ENCODE measurements around the gene TENT4B. TPM values are rescaled to one million over a fixed set of nuclear protein-coding genes. Genes with fewer than 3 reads are reported as not detected.
"Not testable (repeated sequence)": the region's sequence is repeated elsewhere in the genome, so short reads cannot be mapped to it uniquely, and the experiment has no call there.

TENT4B gene
- total and polyA plus RNA-seq, 7 donors = 3.6 to 23.5 (median 14.9) TPM

DNA sequence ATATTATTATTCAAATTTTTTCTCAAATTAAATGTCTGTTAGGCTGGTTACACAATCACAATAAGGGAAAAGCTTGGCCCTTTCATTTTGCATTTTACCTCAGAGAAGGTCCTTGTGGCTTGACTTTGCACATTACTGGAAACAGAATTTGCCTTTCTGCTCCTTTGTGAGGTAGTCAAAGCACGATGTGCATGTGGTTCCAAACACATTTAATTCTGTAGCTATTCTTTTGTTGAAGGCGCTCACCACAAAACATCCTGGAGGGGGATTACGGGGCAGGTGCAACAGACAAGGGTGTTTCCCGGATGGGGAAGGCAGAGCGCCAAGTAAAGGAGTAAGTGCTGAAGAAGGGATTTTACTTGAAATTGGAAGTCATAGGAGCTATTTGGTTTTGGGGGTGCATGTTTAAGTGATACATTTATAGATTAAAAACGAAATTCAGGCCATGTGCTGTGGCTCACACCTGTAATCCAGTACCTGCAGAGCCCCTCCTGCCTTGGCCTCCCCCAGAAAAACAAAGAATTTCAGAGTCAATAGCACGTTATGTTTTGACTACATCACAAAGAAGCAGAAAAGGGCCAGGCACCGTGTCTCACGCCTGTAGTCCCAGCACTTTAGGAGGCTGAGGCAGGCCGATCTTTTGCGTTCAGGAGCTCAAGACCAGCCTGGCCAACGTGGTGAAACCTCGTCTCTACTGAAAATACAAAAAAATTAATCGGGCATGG, 31.2 kb upstream of the TENT4B start:
- TF ChIP-seq POLR2A (IDR thresholded peaks at IDR 0.05) (no peak), EP300 (IDR thresholded peaks at IDR 0.05) (no peak), POLR2AphosphoS5 (IDR thresholded peaks at IDR 0.05) (no peak)
- TF ChIP-seq, protein P1, sequence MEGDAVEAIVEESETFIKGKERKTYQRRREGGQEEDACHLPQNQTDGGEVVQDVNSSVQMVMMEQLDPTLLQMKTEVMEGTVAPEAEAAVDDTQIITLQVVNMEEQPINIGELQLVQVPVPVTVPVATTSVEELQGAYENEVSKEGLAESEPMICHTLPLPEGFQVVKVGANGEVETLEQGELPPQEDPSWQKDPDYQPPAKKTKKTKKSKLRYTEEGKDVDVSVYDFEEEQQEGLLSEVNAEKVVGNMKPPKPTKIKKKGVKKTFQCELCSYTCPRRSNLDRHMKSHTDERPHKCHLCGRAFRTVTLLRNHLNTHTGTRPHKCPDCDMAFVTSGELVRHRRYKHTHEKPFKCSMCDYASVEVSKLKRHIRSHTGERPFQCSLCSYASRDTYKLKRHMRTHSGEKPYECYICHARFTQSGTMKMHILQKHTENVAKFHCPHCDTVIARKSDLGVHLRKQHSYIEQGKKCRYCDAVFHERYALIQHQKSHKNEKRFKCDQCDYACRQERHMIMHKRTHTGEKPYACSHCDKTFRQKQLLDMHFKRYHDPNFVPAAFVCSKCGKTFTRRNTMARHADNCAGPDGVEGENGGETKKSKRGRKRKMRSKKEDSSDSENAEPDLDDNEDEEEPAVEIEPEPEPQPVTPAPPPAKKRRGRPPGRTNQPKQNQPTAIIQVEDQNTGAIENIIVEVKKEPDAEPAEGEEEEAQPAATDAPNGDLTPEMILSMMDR (IDR thresholded peaks at IDR 0.05) = no peak
- H3K36me3 ChIP-seq = no peaks in the 10 kb centered on the region
- no peak for DNase-seq
- H3K27ac ChIP-seq = no peak overlapping the region
- intact Hi-C loops (cut with DNase I) = no loop called here
- H3K4me3 ChIP-seq = no peak overlapping the region
- H3K4me1 ChIP-seq = no peaks in the 10 kb centered on the region
- H3K27me3 ChIP-seq = no peaks in the 10 kb centered on the region
- H3K9me3 ChIP-seq = no peaks in the 10 kb centered on the region
- 68 to 80% methylated on average over 14 of the region's 14 CpGs for WGBS, 2 donors

GRCh38 chr16:50123417-50123816, 29.7 kb upstream of the TENT4B start:
- no peaks in the 10 kb centered on the region for H3K36me3 ChIP-seq
- no peak for TF ChIP-seq POLR2AphosphoS5 (IDR thresholded peaks at IDR 0.05)
- 100% methylated on average over 1 of the region's 1 CpG for WGBS, 2 donors

DNA sequence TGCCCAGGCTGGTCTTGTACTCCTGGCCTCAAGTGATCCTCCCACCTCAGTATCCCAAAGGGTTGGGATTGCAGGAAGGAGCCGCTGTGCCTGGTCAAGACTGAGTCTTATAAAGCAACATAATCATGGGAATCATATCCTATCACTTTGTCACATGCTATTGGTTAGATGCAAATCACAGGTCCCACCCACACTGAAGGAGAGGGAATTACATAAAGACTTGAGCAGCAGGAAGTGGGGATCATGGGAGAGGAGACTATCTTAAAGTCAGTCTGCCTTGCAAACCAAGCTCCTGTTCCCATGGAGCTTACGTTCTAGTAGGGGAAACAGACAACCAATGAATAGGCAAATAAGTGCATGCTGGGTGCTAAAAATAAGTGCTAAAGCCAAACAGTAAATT, 28.3 kb upstream of the TENT4B start:
- Histone ChIP-seq H3K27me3 (no peaks in the 10 kb centered on the region), H3K4me1 (no peaks in the 10 kb centered on the region), H3K36me3 (no peaks in the 10 kb centered on the region), H3K9me3 (no peaks in the 10 kb centered on the region), H3K4me3 (no peak overlapping the region), H3K27ac (no peak overlapping the region)
- whole genome bisulfite sequencing, 2 donors = 88 to 97% methylated on average over 2 of the region's 2 CpGs
- no peak for DNase-seq
- TF ChIP-seq POLR2A (IDR thresholded peaks at IDR 0.05) = no peak
- TF ChIP-seq EP300 (IDR thresholded peaks at IDR 0.05) = no peak
- no peak for TF ChIP-seq POLR2AphosphoS5 (IDR thresholded peaks at IDR 0.05)
- TF ChIP-seq, protein P1 (IDR thresholded peaks at IDR 0.05) = no peak
- intact Hi-C loops (cut with DNase I) = no loop called here

More at GRCh38 chr16:50123417-50123816, 29.7 kb upstream of the TENT4B start:
- no peak for DNase-seq
- Histone ChIP-seq H3K4me3 (no peak overlapping the region), H3K27me3 (no peaks in the 10 kb centered on the region), H3K27ac (no peak overlapping the region), H3K9me3 (no peaks in the 10 kb centered on the region), H3K4me1 (no peaks in the 10 kb centered on the region)
- intact Hi-C loops (cut with DNase I) = no loop called here

GRCh38 chr16:50126183-50126582, 26.9 kb upstream of the TENT4B start:
- Histone ChIP-seq H3K4me3 (no peak overlapping the region), H3K27ac (no peak overlapping the region), H3K9me3 (no peaks in the 10 kb centered on the region), H3K4me1 (no peaks in the 10 kb centered on the region), H3K36me3 (no peaks in the 10 kb centered on the region), H3K27me3 (no peaks in the 10 kb centered on the region)
- TF ChIP-seq POLR2AphosphoS5 (IDR thresholded peaks at IDR 0.05) = no peak
- TF ChIP-seq, protein P1 (IDR thresholded peaks at IDR 0.05) = no peak
- TF ChIP-seq POLR2A (IDR thresholded peaks at IDR 0.05) = no peak
- no peak for TF ChIP-seq EP300 (IDR thresholded peaks at IDR 0.05)
- no peak for DNase-seq
- 89 to 91% methylated on average over 4 of the region's 4 CpGs for WGBS, 2 donors
- intact Hi-C loops (cut with DNase I) = no loop called here

GRCh38 chr16:50132571-50132970, 20.5 kb upstream of the TENT4B start:
- H3K36me3 ChIP-seq; H3K4me1 ChIP-seq; DNase-seq; H3K9me3 ChIP-seq; H3K27ac ChIP-seq; intact Hi-C loops (cut with DNase I); H3K27me3 ChIP-seq; H3K4me3 ChIP-seq: not testable (repeated sequence)
- 45 to 82% methylated on average over 7 of the region's 7 CpGs for WGBS, 2 donors

DNA sequence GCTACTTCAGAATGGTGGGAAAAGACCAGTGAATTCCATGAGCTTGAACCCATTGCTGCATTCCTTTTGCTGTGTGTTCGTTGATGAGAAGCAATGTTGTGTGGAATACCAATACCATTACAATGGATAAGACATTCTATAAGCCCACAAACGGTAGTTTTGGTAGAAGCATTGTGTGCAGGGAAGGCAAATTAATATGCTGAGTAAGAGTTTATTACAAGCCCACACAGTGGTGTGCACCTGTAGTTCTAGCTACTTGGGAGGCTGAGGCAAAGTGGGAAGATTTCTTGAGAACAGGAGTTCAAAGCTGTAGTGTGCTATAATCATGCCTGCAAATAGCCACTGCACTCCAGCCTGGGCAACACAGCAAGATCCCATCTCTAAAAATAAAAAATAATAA, 19.9 kb upstream of the TENT4B start:
- Histone ChIP-seq H3K36me3 (no peaks in the 10 kb centered on the region), H3K9me3 (no peaks in the 10 kb centered on the region), H3K4me1 (no peaks in the 10 kb centered on the region), H3K4me3 (no peak overlapping the region), H3K27ac (no peak overlapping the region), H3K27me3 (no peaks in the 10 kb centered on the region)
- TF ChIP-seq, protein P1 (IDR thresholded peaks at IDR 0.05) = no peak
- no peak for TF ChIP-seq POLR2A (IDR thresholded peaks at IDR 0.05)
- no peak for TF ChIP-seq POLR2AphosphoS5 (IDR thresholded peaks at IDR 0.05)
- intact Hi-C loops (cut with DNase I) = no loop called here
- DNase-seq = no peak
- 42 to 79% methylated on average over 2 of the region's 2 CpGs for WGBS, 2 donors

Measured in sigmoid colon (tissue), 7 donors.